GM21360 (cell line): ENCODE data around the gene SNRPB2.

Source experiments
- ATAC-seq: cut with Tn5 transposase; IDR thresholded peaks from one replicate; pipeline ENCODE4 v1.9.1; 2021; ENCODE audit warnings: mild to moderate bottlenecking, moderate library complexity; ENCODE audit not compliant: unreplicated experiment

SNRPB2 gene

GRCh38 chr20:16729080-16729479 is 746 bp upstream of the SNRPB2 start:
- ATAC-seq: no peak

DNA sequence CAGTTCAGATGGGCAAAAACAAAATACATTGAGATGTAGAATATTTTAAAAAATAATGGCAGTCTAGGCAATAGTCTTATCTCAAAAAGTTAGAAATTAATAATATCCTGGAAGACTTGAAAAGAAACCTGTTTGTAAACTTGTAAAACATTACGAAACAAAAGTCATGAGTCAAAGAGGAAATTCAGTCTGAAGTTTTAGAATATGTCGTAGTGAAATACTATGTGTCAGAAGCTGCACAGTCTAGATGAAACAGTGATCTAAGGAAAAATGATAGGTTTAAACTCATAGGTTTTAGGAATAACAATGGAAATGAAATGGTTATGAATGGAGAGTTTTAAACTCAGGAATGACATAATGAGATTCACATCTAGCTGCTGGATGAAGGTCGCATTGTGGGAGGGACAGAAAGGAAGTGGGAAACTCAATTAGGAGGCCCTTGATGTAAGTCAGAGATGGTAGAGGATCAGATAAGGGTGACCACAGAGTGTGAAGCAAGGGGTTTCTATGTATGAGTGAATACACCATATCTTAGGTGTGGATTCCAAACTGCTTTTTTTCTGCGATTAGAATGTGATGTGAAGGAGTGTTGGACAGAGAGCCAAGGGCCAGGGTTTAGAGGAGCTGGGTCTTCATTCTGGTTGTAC is 2.8 kb downstream of the SNRPB2 start:
- no peak for ATAC-seq

DNA sequence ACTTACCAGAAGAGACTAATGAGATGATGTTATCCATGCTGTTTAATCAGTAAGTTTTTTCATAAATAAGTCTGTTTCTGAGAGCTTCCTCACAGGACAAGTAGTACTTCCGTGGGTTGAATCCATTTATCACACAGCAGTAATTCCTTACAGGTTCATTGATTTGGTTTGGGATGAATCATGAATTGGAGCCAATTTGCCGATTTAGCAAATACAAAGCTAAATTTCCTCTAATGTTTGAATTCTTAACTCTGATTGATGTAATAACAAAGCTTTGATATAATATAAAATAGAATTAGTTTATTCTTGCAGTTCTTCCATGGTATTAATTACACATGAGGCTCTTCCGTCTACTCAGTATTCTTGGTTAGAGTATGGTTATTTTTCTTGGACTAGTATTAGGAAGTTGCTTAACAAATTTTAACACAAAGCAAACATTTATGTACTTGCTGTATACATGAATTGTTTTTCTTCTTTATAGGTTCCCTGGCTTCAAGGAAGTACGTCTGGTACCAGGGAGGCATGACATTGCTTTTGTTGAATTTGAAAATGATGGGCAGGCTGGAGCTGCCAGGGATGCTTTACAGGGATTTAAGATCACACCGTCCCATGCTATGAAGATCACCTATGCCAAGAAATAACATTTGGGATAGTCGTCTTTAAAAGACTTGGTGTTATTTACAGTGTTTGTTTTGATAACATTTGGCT is 10.7 kb downstream of the SNRPB2 start:
- no peak for ATAC-seq

- ATAC-seq: no peak
Observed at GRCh38 chr20:16744178-16744807, 14.5 kb downstream of the SNRPB2 start.

DNA sequence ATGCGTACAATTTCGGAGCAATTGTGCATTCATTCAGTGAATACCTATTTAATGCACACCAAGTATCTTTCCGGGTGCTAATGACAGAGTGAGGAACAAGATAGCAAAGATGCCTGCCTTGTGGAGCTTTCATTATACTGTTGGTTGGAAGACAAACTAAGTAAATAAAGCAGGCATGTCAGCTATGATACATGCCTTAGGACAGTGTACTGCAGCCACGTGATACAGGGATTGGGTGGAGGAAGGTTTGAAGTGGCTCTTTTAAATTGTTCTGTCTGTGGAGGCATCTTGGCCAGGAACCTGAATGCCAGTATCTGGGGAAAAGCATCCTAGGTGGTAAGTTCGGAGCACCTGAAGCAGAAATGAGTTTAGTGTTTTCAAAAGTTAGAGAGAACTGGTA is 15.4 kb downstream of the SNRPB2 start:
- no peak for ATAC-seq

- ATAC-seq: no peak
Observed at GRCh38 chr20:16747291-16747811, 17.5 kb downstream of the SNRPB2 start.

GRCh38 chr20:16748308-16748900 is 18.6 kb downstream of the SNRPB2 start, which contains the start of gene OTOR:
Gene OTOR (plus strand): TSS chr20:16748358. CDS start chr20:16748402, 44 bp downstream.
- ATAC-seq: no peak

GRCh38 chr20:16749573-16749972 is 19.7 kb downstream of the SNRPB2 start:
- ATAC-seq: no peak

- no peak for ATAC-seq
Observed at GRCh38 chr20:16752082-16752481, 22.3 kb downstream of the SNRPB2 start.

DNA sequence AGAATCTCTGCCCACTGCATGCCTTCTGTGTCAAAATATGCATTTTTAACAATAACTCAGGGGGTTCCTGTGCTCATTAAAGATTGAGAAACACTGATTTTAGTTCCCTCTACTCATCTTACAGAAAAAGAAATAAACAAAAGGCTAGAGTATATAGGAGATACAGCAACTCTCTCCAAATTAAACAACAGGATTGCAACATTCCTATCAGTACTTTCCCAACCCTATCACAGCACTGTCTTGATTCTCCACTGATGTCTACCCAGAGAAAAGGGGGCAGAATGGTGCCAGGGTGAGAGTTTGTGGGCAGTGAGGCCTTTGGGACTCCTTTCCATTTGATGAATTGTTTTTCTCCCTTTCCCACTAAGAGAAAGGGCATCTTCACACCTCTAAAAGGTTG is 23.1 kb downstream of the SNRPB2 start:
- no peak for ATAC-seq

DNA sequence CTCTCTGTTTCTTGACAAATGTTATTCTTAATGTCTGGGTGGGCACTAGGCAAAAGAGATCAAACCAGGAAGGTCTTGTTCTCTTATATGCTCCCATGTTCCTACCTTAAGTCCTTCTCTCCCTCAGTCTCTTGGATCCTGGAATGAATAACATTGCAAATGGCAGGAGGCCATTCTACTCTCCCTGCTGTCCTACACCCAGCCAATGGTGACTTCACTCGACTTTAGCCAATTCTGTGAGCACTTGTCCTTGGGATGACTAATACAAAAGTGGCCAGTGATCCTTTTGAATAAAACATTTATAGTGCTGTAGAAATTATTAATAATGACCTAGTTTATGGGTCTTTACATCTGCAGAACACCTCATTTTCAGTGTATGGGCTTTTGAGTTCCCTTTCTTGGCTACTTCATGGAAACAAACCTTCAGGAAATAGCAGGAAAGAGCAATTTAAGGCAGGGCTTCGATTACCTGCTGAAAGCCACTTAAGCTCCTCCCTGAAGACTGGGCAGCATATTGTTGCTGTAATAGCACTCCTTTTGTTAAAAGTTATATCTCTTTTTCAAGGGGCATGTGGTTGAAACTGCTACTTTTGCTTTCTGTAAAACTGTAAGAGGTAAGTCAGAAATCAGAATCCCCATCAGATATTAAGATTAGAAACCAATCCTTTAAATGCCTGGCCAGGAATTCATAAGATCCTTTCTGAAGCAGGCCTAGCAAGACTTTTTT is 28.8 kb downstream of the SNRPB2 start:
- ATAC-seq: peak; percentile 64

DNA sequence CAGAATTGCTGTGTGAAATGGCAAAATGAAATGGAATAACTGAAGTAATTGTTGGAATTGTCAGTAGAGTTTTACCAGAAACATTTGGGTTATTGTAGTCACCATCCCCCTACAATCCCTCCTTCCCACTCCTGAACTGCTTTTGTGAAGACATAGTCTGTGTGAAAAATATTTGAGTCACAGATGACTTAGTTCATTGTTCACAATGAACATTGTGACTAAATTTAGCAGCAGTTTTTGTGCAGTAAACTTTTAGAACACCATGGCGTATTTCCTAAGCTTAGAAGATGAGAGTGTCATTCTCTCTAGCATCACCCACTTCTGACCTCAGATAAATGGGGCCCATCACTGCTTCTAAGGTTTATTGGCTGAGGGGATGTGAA is 29.3 kb downstream of the SNRPB2 start:
- ATAC-seq: peak; percentile 21

DNA sequence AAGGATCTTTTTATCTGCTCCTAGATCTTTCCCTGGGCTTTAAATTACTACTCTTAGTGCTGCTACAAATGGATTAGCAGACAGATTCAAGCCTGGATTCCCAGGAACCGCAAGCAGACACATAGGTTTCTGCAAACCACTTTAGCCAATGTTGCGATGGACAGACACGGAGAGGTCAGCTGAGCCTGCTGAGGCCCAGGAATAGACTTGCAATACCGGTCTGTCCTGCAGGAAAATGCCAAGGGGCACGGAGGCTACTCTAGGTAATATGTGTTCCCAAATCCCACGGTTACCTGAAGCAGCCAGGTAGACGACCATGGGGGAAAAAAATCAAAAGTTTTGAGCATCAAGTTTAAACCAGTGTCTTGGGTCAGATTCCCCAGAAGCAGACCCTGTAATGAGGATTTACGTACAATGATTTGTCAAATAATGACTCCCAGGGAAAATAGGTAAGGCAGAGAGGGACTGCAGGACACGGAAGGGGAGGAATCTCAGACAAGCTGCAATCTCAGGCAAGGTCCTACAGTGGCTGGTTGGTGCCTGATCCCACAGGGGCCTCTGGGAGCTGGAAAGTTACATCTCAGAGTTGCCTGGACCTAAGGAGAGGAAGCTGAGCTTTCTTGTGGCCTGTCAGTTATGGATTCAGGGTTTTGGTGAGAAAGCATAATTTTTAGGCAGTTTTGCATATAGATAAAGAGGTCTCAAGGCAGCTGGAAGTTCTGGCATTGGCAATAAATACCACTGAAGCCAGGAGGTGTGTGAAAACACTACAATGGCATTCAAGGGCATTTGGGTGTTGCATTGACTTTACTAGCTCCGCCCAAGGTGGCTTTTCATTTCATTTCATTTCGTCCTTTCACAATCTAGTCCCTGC is 30.8 kb downstream of the SNRPB2 start:
- ATAC-seq: no peak

GRCh38 chr20:16761305-16761829 is 31.5 kb downstream of the SNRPB2 start:
- peak; percentile 59 for ATAC-seq

GRCh38 chr20:16764560-16764959 is 34.7 kb downstream of the SNRPB2 start:
- no peak for ATAC-seq

DNA sequence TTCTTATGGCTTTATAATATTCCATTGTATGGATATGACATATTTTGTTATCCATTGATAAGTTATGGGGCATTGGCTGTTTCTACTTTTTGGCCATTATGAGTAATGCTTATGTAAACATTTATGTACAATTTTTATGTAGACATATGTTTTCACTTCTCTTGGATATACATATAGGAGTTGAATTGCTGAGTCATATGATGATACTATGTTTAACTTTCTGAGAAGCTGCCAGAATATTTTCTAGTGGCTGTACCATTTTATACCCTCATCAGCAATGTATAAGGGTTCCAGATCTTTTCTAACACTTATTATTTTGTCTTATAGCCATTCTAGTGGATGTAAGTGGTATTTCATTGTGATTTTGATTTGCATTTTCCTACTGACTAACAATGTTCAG is 41.4 kb downstream of the SNRPB2 start:
- no peak for ATAC-seq

DNA sequence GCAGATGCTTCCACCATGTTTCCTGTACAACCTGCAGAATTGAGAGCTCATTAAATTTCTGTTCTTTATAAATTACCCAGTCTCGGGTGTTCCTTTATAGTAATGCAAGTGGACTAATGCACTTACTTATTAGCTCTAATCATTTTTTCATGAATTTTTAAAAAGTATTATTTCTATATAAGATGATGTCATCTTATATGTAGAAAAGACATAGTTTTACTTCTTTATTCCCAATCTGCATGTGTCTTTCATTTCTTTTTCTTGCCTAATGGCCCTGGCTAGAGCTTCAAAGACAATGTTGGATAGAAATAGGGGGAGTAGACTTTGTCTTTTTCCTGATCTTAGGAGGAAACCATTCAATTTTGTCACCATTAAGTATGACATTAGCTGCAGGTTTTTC is 46.1 kb downstream of the SNRPB2 start:
- no peak for ATAC-seq

GRCh38 chr20:16777126-16777525 is 47.3 kb downstream of the SNRPB2 start:
- no peak for ATAC-seq

GRCh38 chr20:16778159-16778558 is 48.3 kb downstream of the SNRPB2 start:
- no peak for ATAC-seq

GRCh38 chr20:16781496-16781895 is 51.7 kb downstream of the SNRPB2 start:
- ATAC-seq: no peak
